GM13976 (cell line): ENCODE measurements around the gene CISTR.
A peak's percentile ranks its signal among the peaks of the same experiment; 100 is the strongest.

ENCODE experiments used
- DNase-seq: peaks from one replicate; pipeline ENCODE4 v3.0.0; 2012; ENCODE audit warnings: low spot score
- CTCF ChIP-seq: IDR thresholded peaks from 2 replicates; pipeline ENCODE4 v1.5.1; 2012; ENCODE audit warnings: borderline replicate concordance, mild to moderate bottlenecking; ENCODE audit not compliant: insufficient read depth; ENCODE audit errors: extremely low read depth, missing control alignments, control extremely low read depth
- in situ Hi-C: fragments of 300-500 bp; cut with MboI; formaldehyde crosslinking; loops from one replicate; pipeline ENCODE4 v1.12.0; 2022; ENCODE audit warnings: low sequenced_read_pairs, mixed read lengths, inconsistent platforms; ENCODE audit not compliant: unreplicated experiment

CISTR gene

GRCh38 chr12:53758081-53758729 lies 6.4 kb upstream of the CISTR start:
- no peak for TF ChIP-seq CTCF
- in situ Hi-C loops = no loop called here
- no peak for DNase-seq

GRCh38 chr12:53757101-53757770 lies 5.5 kb upstream of the CISTR start:
- in situ Hi-C loops = no loop called here
- peak; percentile 89 for DNase-seq
- peak; percentile 97 for TF ChIP-seq CTCF

DNA sequence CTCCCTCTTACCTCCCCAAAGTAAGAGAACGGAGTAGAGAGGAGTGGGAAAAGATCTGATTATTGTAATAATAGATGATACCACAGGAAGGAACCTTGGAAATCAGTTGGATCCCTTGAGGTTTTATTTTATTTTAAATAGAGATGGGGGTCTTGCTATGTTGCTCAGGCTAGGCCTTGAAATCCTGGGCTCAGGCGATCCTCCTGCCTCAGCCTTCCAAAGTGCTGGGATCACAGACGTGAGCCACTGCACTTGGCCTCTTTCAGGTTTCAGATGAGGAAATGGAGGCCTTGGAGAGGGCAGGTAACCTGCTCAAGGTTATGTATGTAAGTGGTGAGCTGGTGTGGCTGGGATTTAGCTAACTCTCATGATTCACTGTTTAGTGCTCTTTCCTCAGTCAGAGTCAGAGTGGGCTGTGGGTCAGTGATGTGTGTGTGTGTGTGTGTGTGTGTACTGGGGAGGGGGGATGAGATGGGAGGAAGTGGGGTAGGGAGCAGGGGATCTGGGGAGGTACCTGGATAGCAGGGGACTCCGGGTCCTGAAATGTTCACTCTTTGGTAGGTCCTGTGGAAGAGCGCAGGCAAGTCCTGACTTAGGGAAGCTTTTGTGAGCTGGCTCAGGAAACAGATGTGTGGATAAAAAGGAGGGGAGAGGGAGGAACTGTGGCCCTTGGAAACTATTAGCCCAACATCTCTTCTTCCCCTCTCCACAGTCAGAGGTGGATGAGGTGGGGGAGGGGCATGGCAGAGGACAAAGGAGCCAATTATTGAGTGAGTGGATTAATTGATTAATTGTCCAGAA lies 4.7 kb upstream of the CISTR start:
- in situ Hi-C loops = no loop called here
- TF ChIP-seq CTCF = no peak
- no peak for DNase-seq

- TF ChIP-seq CTCF = no peak
- in situ Hi-C loops = no loop called here
- DNase-seq = no peak
Observed at GRCh38 chr12:53755893-53756292, 4.1 kb upstream of the CISTR start.

GRCh38 chr12:53755451-53755891 lies 3.7 kb upstream of the CISTR start:
- DNase-seq = no peak
- TF ChIP-seq CTCF = peak; percentile 35
- in situ Hi-C loops = no loop called here

DNA sequence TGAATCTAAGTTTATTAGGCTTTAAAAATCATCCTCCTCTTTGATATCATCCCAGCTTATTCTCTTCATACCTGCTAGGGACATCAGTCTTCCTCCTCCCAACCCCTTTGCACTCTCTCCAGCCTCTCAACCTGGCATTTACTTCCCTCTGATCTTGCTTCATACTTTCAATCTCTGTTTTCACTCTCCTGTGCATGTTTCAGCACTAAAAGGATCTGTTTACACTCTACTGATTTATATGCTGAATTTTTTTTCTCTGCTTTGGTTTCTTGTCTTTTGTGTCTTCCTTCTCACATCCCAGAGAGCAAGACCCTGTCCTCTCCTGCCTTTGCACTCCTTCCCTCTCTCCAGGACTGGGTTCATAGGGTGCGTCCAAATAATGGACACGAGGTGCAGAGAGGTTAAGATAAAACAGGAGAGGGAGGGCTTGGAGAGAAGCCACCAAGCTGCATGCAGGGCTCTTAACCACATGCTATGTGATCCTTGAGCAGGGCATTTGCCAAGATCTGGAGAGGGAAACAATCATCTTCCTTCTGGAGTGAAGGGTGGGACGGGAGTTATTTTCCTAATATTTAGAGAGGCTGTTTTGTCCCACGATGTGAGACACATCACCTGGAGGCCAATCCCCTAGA lies 3.0 kb upstream of the CISTR start:
- in situ Hi-C loops = no loop called here
- TF ChIP-seq CTCF = no peak
- no peak for DNase-seq
